ENCODE results near the gene ZNF426.
A peak's percentile ranks its signal among the peaks of the same experiment; 100 is the strongest.

The ZNF426 gene

DNA sequence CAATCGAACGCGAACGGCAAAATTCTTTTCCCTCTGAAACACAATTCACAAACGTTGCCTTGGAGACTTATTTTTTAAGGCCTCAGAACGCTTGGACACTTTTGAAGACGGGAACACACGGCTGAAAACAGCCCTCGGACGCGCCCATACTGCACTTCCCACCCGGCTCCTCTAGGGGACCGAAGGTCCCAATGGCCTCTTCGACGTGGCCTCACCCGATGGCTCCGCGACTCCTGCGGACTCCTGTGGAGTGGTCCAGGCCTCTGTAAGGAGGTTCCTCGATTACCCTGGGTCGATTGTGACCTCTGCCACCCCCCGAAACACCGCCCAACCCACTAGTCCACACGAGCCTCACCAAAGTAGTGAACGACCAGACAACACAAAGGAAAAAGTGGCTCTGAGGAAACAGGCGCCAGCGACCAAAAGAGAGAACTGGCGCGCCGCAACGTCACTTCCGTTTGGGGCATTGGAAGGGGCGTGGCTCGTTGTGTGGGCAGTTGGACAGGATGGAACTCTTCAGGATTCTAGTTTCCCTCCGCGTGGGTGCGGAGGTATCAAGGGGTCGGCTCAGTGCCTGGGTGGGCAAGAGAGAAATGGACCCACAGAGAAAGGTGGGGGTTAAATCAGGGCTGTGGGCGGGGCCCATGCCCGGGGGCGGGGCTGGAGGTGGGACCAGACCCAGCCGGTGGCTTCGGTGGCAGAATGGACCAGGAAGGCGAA is 40.1 kb downstream of the ZNF426 start, which contains the start of gene ZNF560:
ZNF560 (minus strand) TSS at position 434 of the 720 bp plus-strand sequence. CDS start 23,303 bp downstream, outside the sequence.
- Histone ChIP-seq H3K4me3 (ENCODE audit: low read depth, low read length) (no peak within 1 kb of the TSS), H3K4me1 (no peaks in the 10 kb centered on the region), H3K4me2 (ENCODE audit: low read length) (peak within 1 kb of the TSS; percentile 44), H3K9ac (no peak within 1 kb of the TSS), H3K79me2 (no peaks in the 10 kb centered on the region), H2AFZ (no peak within 1 kb of the TSS), H3K9me3 (ENCODE audit: control insufficient read depth, low read length) (no peaks in the 10 kb centered on the region), H3K27me3 (ENCODE audit: control insufficient read depth, insufficient read depth, low read length) (no peaks in the 10 kb centered on the region), H3K27ac (no peak within 1 kb of the TSS), H3K36me3 (ENCODE audit: control insufficient read depth, insufficient read depth, low read length) (no peaks in the 10 kb centered on the region)
- TF ChIP-seq, protein P1, sequence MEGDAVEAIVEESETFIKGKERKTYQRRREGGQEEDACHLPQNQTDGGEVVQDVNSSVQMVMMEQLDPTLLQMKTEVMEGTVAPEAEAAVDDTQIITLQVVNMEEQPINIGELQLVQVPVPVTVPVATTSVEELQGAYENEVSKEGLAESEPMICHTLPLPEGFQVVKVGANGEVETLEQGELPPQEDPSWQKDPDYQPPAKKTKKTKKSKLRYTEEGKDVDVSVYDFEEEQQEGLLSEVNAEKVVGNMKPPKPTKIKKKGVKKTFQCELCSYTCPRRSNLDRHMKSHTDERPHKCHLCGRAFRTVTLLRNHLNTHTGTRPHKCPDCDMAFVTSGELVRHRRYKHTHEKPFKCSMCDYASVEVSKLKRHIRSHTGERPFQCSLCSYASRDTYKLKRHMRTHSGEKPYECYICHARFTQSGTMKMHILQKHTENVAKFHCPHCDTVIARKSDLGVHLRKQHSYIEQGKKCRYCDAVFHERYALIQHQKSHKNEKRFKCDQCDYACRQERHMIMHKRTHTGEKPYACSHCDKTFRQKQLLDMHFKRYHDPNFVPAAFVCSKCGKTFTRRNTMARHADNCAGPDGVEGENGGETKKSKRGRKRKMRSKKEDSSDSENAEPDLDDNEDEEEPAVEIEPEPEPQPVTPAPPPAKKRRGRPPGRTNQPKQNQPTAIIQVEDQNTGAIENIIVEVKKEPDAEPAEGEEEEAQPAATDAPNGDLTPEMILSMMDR (IDR thresholded peaks at IDR 0.05) = no peak

DNA sequence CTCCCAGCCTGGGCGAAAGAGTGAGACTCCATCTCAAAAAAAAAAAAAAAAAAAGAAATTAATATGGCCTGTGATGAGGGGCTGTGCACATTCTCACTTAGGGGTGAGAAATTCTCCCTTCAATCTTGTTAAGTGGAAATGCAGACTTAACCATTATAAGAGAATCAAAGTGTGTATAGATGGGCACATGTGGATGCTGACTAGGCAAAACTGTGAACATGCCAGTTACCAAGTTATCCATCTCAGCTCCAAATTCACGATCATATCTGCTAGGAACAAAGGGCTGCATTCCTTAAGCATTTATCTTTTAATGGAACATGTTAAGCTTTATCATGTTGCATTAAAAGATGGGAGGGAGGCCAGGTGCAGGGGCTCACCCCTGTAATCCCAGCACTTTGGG is 44.3 kb downstream of the ZNF426 start:
- Histone ChIP-seq H3K79me2 (no peaks in the 10 kb centered on the region), H2AFZ (no peak overlapping the region), H3K27me3 (ENCODE audit: control insufficient read depth, insufficient read depth, low read length) (no peaks in the 10 kb centered on the region), H3K4me2 (ENCODE audit: low read length) (no peak overlapping the region), H3K4me3 (ENCODE audit: low read depth, low read length) (no peak overlapping the region), H3K4me1 (no peaks in the 10 kb centered on the region), H3K36me3 (ENCODE audit: control insufficient read depth, insufficient read depth, low read length) (no peaks in the 10 kb centered on the region), H3K27ac (no peak overlapping the region), H3K9ac (no peak overlapping the region), H3K9me3 (ENCODE audit: control insufficient read depth, low read length) (no peaks in the 10 kb centered on the region)
- TF ChIP-seq, protein P1 (IDR thresholded peaks at IDR 0.05) = no peak

DNA sequence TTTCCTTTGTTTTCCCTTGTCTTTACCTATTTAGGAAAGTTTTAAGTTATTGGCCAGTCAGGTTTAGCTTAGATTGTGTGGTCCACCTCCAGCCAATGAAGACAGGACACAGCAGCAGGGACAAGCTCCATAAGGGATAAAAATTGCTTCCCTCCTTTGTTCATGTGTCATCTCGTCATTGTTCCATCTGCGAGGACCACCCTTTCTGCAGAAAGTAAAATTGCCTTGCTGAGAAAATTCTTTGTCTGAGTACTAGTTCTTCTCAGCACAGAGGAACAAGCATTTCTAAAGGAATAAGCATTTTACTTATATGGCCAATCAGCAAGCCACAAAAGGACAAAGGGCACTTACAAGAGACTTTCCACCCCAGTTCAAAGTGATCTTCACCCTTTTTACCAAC is 51.4 kb downstream of the ZNF426 start:
- H3K4me3 ChIP-seq (ENCODE audit: low read depth, low read length) = no peak overlapping the region

DNA sequence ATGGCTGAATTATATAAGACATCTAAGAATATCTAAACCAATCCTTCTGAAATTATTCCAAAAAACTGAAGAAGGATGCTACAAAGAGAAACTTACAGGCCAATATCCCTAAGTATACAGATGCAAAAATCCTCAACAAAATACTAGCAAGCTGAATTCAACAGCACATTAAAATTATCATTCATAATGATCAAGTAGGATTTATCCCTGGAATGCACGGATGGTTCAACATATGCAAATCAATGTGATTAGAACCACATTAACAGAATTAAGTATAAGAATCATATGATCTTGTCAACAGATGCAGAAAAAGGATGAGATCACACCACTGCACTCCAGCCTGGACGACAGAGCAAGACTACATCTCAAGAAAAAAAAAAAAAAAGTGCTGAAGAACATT is 53.3 kb downstream of the ZNF426 start:
- H3K79me2 ChIP-seq = no peaks in the 10 kb centered on the region
- no peak overlapping the region for H3K4me2 ChIP-seq (ENCODE audit: low read length)
- H3K4me1 ChIP-seq = no peaks in the 10 kb centered on the region
- no peaks in the 10 kb centered on the region for H3K9me3 ChIP-seq (ENCODE audit: control insufficient read depth, low read length)
- H3K36me3 ChIP-seq (ENCODE audit: control insufficient read depth, insufficient read depth, low read length) = no peaks in the 10 kb centered on the region
- no peak overlapping the region for H3K27ac ChIP-seq
- no peak overlapping the region for H3K9ac ChIP-seq
- H2AFZ ChIP-seq = no peak overlapping the region
- no peak overlapping the region for H3K4me3 ChIP-seq (ENCODE audit: low read depth, low read length)
- no peaks in the 10 kb centered on the region for H3K27me3 ChIP-seq (ENCODE audit: control insufficient read depth, insufficient read depth, low read length)
- TF ChIP-seq, protein P1 (IDR thresholded peaks at IDR 0.05) = no peak

More for the DNA sequence above, 51.4 kb downstream of the ZNF426 start:
- Histone ChIP-seq H3K36me3 (ENCODE audit: control insufficient read depth, insufficient read depth, low read length) (no peaks in the 10 kb centered on the region), H3K9ac (no peak overlapping the region), H3K4me1 (no peaks in the 10 kb centered on the region), H3K27ac (no peak overlapping the region), H3K27me3 (ENCODE audit: control insufficient read depth, insufficient read depth, low read length) (no peaks in the 10 kb centered on the region), H3K79me2 (no peaks in the 10 kb centered on the region), H3K4me2 (ENCODE audit: low read length) (no peak overlapping the region), H3K9me3 (ENCODE audit: control insufficient read depth, low read length) (no peaks in the 10 kb centered on the region), H2AFZ (no peak overlapping the region)
- TF ChIP-seq, protein P1 (IDR thresholded peaks at IDR 0.05) = no peak

DNA sequence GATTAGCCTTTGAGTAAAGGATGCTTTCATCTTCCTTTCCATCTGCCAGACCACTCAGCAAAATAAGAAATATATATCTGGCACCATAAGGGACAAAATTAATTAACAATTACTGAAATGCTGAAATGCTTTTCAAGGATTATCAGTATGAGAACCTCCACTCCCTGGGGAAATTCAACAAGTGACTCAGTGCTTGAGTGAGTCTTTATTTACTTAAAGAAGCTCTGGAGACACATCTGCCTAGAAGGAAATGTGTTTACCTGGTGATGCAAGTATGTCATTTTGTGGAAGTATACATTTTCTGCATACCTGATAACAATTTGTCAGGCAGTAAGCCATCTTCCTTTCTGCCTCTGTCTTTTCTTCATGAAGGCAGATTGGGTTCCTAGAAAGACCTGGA is 63.5 kb downstream of the ZNF426 start:
- Histone ChIP-seq H3K4me2 (ENCODE audit: low read length) (no peak overlapping the region), H3K9ac (no peak overlapping the region), H3K4me1 (no peaks in the 10 kb centered on the region), H3K9me3 (ENCODE audit: control insufficient read depth, low read length) (no peaks in the 10 kb centered on the region), H3K27ac (no peak overlapping the region), H3K79me2 (no peaks in the 10 kb centered on the region), H2AFZ (no peak overlapping the region), H3K4me3 (ENCODE audit: low read depth, low read length) (no peak overlapping the region), H3K27me3 (ENCODE audit: control insufficient read depth, insufficient read depth, low read length) (no peaks in the 10 kb centered on the region), H3K36me3 (ENCODE audit: control insufficient read depth, insufficient read depth, low read length) (no peaks in the 10 kb centered on the region)
- TF ChIP-seq, protein P1 (IDR thresholded peaks at IDR 0.05) = no peak
